ENCODE measurements around the gene MAP3K20. TPM values are rescaled to one million over a fixed set of nuclear protein-coding genes. Genes with fewer than 3 reads are reported as not detected.
"Not testable (repeated sequence)": the region's sequence is repeated elsewhere in the genome, so short reads cannot be mapped to it uniquely, and the experiment has no call there.

MAP3K20 gene
- total RNA-seq, 1 donor from 2014 or later, result 33.7 TPM

DNA sequence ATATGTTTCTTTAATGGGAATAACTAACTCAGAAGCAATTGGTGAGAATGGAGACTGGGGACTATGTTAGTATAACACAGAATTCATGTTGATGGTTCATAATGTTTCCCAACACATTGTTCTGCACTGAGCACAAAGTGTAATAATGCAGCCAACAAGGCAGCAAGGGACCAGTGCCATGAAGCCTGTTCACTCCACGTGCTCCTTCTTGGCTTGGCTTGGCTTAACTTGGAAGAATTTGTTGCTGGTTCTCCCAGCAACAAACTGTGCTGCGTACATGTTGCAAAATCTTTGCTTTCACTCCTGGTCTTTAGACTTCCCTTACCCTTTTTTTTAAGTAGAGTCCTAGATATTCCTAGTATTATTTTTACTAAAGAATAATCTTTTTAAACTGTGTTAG, 129.7 kb downstream of the MAP3K20 start:
- Mint-ChIP-seq H3K27ac (no peak overlapping the region), H3K9me3 (no peaks in the 10 kb centered on the region), H3K4me1 (peaks cover 16% of the 10 kb centered on the region), H3K36me3 (peaks cover 3% of the 10 kb centered on the region), H3K27me3 (ENCODE audit: low read depth) (no peaks in the 10 kb centered on the region), H3K4me3 (no peak overlapping the region)
- TF ChIP-seq, protein P1, sequence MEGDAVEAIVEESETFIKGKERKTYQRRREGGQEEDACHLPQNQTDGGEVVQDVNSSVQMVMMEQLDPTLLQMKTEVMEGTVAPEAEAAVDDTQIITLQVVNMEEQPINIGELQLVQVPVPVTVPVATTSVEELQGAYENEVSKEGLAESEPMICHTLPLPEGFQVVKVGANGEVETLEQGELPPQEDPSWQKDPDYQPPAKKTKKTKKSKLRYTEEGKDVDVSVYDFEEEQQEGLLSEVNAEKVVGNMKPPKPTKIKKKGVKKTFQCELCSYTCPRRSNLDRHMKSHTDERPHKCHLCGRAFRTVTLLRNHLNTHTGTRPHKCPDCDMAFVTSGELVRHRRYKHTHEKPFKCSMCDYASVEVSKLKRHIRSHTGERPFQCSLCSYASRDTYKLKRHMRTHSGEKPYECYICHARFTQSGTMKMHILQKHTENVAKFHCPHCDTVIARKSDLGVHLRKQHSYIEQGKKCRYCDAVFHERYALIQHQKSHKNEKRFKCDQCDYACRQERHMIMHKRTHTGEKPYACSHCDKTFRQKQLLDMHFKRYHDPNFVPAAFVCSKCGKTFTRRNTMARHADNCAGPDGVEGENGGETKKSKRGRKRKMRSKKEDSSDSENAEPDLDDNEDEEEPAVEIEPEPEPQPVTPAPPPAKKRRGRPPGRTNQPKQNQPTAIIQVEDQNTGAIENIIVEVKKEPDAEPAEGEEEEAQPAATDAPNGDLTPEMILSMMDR (IDR thresholded peaks at IDR 0.05; ENCODE audit: unreplicated experiment), result no peak
- no peak for DNase-seq (ENCODE audit: low spot score in 2 of 2, unreplicated experiment in 2 of 2)

DNA sequence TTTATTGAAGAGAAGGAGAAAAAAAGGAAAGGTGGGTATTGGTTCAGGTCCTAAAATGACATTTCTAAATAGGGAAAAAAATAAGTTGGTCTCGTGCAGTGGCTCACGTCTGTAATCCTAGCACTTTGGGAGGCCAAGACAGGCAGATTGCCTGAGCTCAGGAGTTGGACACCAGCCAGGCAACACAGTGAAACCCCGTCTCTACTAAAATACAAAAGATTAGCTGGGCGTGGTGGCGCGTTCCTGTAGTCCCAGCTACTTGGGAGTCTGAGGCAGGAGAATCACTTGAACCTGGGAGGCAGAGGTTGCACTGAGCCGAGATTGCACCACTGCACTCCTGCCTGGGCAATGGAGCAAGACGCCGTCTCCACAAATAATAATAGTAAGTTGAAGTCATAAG, 131.5 kb downstream of the MAP3K20 start:
- Mint-ChIP-seq H3K27ac (peak overlapping the region; percentile 39), H3K4me1 (peaks cover 22% of the 10 kb centered on the region)
- not testable (repeated sequence) for H3K36me3 Mint-ChIP-seq; H3K27me3 Mint-ChIP-seq (ENCODE audit: low read depth); H3K9me3 Mint-ChIP-seq; H3K4me3 Mint-ChIP-seq; DNase-seq (ENCODE audit: low spot score in 2 of 2, unreplicated experiment in 2 of 2)

DNA sequence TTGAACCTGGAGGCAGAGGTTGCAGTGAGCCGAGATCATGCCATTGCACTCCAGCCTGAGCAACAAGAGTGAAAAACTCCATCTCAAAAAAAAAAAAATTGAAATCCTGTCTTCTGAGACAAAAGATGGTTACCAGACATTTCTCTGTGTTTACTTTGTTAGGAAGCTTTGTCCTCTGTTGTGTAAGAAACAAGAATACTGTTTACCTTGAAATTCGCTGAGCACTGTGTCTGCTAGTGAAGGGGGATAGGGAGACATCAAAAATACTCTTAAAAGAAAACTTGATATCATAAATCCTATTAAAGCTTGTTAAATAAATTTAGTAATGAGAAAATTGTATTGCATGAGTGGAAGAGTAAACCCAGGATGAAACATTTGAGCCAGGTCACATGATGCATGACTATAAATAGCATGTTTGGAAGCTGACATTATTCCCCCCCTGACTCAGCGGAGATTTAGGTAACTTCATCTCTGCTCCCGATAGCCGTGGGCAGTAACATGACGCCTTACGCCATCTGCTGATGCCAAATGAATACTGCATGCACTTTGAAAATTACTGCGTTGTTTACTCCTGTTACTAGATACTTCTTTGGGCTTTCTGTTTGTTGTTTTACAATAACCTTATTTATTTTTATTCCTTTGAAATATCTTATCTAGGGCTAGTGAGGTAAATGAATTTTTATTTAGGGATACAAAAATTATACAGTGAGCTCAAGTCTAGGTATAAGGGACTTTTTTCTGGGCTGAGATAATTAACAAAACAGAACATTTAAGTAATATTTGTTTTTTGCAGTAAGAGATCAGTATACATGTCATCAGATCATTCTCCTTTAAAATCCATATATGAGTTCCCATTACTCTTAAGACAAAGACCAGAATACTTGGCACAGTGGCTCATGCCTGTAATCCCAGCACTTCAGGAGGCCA, 134.9 kb downstream of the MAP3K20 start:
- TF ChIP-seq, protein P1 (IDR thresholded peaks at IDR 0.05; ENCODE audit: unreplicated experiment), result peak; percentile 77
- DNase-seq (ENCODE audit: low spot score in 2 of 2, unreplicated experiment in 2 of 2), result peak; percentile 24 to 62
- peaks cover 4% of the 10 kb centered on the region for H3K36me3 Mint-ChIP-seq
- H3K4me1 Mint-ChIP-seq, result peaks cover 33% of the 10 kb centered on the region
- H3K9me3 Mint-ChIP-seq, result no peaks in the 10 kb centered on the region
- H3K27me3 Mint-ChIP-seq (ENCODE audit: low read depth), result no peaks in the 10 kb centered on the region
- H3K4me3 Mint-ChIP-seq, result no peak overlapping the region
- H3K27ac Mint-ChIP-seq, result peak overlapping the region; percentile 73

DNA sequence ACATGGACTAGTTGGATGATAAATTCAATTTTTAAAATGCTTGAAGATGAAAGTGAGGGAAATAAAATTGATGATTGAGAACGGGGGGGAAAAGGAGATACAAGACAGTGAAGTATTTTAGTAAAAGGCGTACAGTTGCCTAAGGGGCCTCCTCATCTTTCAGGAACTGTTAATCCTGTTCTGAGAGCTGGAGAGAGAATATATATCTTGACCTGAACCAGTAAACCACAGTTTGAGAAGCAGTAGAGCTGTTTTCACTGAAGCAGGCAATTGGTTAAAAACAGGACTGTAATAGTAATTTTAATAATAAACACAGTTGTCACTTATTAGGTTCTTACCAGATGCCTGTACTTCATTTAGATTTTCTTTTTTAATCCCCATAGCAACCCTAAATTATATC, 137.5 kb downstream of the MAP3K20 start:
- no peaks in the 10 kb centered on the region for H3K9me3 Mint-ChIP-seq
- no peak overlapping the region for H3K4me3 Mint-ChIP-seq
- H3K27ac Mint-ChIP-seq, result no peak overlapping the region
- DNase-seq (ENCODE audit: low spot score in 2 of 2, unreplicated experiment in 2 of 2), result no peak
- H3K4me1 Mint-ChIP-seq, result peaks cover 36% of the 10 kb centered on the region
- TF ChIP-seq, protein P1 (IDR thresholded peaks at IDR 0.05; ENCODE audit: unreplicated experiment), result no peak
- peaks cover 4% of the 10 kb centered on the region for H3K36me3 Mint-ChIP-seq
- H3K27me3 Mint-ChIP-seq (ENCODE audit: low read depth), result no peaks in the 10 kb centered on the region

DNA sequence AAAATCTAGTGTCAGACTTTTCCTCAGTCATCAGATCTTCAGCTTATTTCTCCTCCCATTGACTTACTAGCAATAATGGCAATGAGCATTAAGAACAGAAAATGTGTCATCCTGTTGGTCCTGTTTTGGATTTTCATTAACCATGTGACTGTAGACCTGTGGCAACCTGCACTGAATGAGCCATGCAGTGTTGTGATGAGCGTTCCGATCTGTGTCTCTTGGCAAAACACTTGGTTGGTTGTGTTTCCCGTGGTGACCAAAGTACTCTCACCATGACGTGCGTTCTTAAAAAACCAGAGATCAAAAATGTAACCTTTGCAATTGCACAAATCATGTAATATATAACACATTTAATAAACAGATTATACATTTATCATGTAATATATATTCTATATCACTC, 138.6 kb downstream of the MAP3K20 start:
- Mint-ChIP-seq H3K27ac (peak overlapping the region; percentile 3), H3K9me3 (no peaks in the 10 kb centered on the region), H3K27me3 (ENCODE audit: low read depth) (no peaks in the 10 kb centered on the region), H3K4me3 (no peak overlapping the region), H3K4me1 (peaks cover 41% of the 10 kb centered on the region), H3K36me3 (peaks cover 4% of the 10 kb centered on the region)
- TF ChIP-seq, protein P1 (IDR thresholded peaks at IDR 0.05; ENCODE audit: unreplicated experiment), result no peak
- DNase-seq (ENCODE audit: low spot score in 2 of 2, unreplicated experiment in 2 of 2), result no peak

DNA sequence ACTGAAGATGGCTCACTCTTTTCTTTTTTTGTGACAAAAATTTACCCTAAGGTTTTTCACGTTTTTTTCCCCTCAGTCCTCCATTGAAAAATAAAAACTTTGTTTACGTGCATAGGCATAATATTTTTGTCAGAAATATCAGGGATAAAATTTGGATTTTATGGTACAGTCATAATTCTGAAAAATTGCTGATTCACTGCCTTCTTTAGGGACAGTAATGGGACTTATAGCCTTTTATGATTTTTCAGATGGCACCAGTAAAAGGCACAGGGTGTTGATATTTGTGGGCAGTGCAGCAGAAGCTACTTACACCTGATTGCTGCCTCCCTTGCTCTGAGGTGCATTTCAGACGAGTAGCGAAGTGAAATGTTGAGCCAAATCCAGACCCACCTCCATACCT, 139.7 kb downstream of the MAP3K20 start:
- H3K27me3 Mint-ChIP-seq (ENCODE audit: low read depth), result no peaks in the 10 kb centered on the region
- H3K9me3 Mint-ChIP-seq, result no peaks in the 10 kb centered on the region
- no peak overlapping the region for H3K27ac Mint-ChIP-seq
- peaks cover 34% of the 10 kb centered on the region for H3K4me1 Mint-ChIP-seq
- DNase-seq (ENCODE audit: low spot score in 2 of 2, unreplicated experiment in 2 of 2), result no peak
- peaks cover 4% of the 10 kb centered on the region for H3K36me3 Mint-ChIP-seq
- no peak overlapping the region for H3K4me3 Mint-ChIP-seq
- TF ChIP-seq, protein P1 (IDR thresholded peaks at IDR 0.05; ENCODE audit: unreplicated experiment), result no peak

Measured in mesothelial cell of epicardium (in vitro differentiated cells).